Spleen (tissue), 7 donors: ENCODE measurements around the gene STRADA.

Source experiments
- CTCF ChIP-seq, 11 experiments: fragments of 200-600 bp in 7 of 11; fragments of 450-650 bp in 4 of 11; sonication (generic) in 4 of 11; IDR thresholded peaks in 8 of 11; conservative IDR thresholded peaks in 3 of 11; 1 replicate in 7 of 11; 2 replicates in 4 of 11; pipeline versions ENCODE4 v1.4.0 to v1.8.0; 2016 to 2021; ENCODE audit warnings: antibody characterized with exemption in 11 of 11, inconsistent platforms in 4 of 11, mild to moderate bottlenecking in 1 of 11
- POLR2AphosphoS5 ChIP-seq, 3 donors: sonication (generic); formaldehyde crosslinking; IDR thresholded peaks; one replicate each; pipeline ENCODE4 v1.5.1; 2017; ENCODE audit warnings: antibody characterized with exemption in 3 of 3
- donor health status: DM: no; HTN: no; CAD: no; lungs with moderate emphysema.
- donor health status: DM: no; HTN: no; CAD: no.
- donor health status: DM: no; HTN: no; CAD: no.

- TF ChIP-seq POLR2AphosphoS5 (IDR thresholded peaks at IDR 0.05): no peak
- no peak for TF ChIP-seq CTCF (IDR thresholded peaks at IDR 0.05 in 8 of 11, conservative IDR thresholded peaks at IDR 0.05 in 3 of 11)
Observed at GRCh38 chr17:63762161-63763078, 20.8 kb upstream of the STRADA start.
